NT2/D1 (cell line): ENCODE data around the gene TADA1.
A peak's percentile ranks its signal among the peaks of the same experiment; 100 is the strongest.

ENCODE experiments used
- DNase-seq: peaks from one replicate; pipeline ENCODE4 v3.0.0-alpha.2; 2011; ENCODE audit warnings: low read depth, low spot score
- H3K27me3 ChIP-seq: 2 replicates; pipeline ENCODE4 v1.6.0; 2011; ENCODE audit warnings: mild to moderate bottlenecking; ENCODE audit not compliant: insufficient read length, insufficient read depth
- H3K36me3 ChIP-seq: 2 replicates; pipeline ENCODE4 v1.6.1; 2011; ENCODE audit warnings: mild to moderate bottlenecking, low read length, mixed read lengths; ENCODE audit not compliant: insufficient read depth, insufficient read length
- H3K4me1 ChIP-seq: 2 replicates; pipeline ENCODE4 v1.5.1; 2011; ENCODE audit not compliant: insufficient read depth, insufficient read length
- H3K4me3 ChIP-seq: 2 replicates; pipeline ENCODE4 v1.5.1; 2011; ENCODE audit warnings: low read depth; ENCODE audit not compliant: insufficient read length
- H3K9ac ChIP-seq: 2 replicates; pipeline ENCODE4 v1.6.0; 2011; ENCODE audit warnings: low read depth; ENCODE audit not compliant: insufficient read length
- H3K9me3 ChIP-seq: 2 replicates; pipeline ENCODE4 v1.5.1; 2011; ENCODE audit warnings: mild to moderate bottlenecking, low read length; ENCODE audit not compliant: insufficient read depth
- SUZ12 ChIP-seq: IDR thresholded peaks from 2 replicates; pipeline ENCODE4 v1.6.1; 2011; ENCODE audit not compliant: insufficient read length, insufficient read depth; ENCODE audit errors: extremely low read depth
- YY1 ChIP-seq: IDR thresholded peaks from 2 replicates; pipeline ENCODE4 v1.6.1; 2011; ENCODE audit not compliant: insufficient read length, insufficient read depth
- ZNF274 ChIP-seq: IDR thresholded peaks from 2 replicates; pipeline ENCODE4 v1.6.1; 2011; ENCODE audit warnings: mild to moderate bottlenecking, low read depth, low read length

The TADA1 gene

GRCh38 chr1:166875302-166875733, 746 bp downstream of the TADA1 start:
- Histone ChIP-seq H3K9ac (peak overlapping the region; percentile 98), H3K36me3 (peaks cover 16% of the 10 kb centered on the region), H3K4me1 (no peaks in the 10 kb centered on the region), H3K27me3 (no peaks in the 10 kb centered on the region), H3K4me3 (peak overlapping the region; percentile 98), H3K9me3 (peaks cover 8% of the 10 kb centered on the region)
- TF ChIP-seq YY1, result no peak
- no peak for TF ChIP-seq SUZ12
- no peak for TF ChIP-seq ZNF274
- DNase-seq, result no peak

DNA sequence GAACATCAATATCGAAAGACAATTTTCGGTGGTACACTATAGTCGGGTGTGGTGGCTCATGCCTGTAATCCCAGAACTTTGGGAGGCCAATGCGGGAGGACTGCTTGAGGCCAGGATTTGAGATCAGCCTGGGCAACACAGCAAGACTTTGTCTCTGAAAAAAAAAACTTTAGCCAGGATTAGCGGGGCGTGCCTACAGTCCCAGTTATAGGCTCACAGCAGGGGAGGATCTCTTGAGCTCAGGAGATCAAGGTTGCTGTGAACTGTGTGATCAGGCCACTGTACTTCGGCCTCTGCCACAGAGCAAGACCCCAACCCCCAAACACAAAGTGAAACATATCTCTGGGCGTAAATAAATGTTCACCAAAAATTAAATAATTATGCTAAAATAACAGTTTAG, 1.6 kb downstream of the TADA1 start:
- Histone ChIP-seq H3K36me3 (peaks cover 16% of the 10 kb centered on the region), H3K9me3 (peaks cover 8% of the 10 kb centered on the region), H3K4me1 (no peaks in the 10 kb centered on the region), H3K9ac (no peak overlapping the region), H3K27me3 (no peaks in the 10 kb centered on the region), H3K4me3 (no peak overlapping the region)
- no peak for DNase-seq
- TF ChIP-seq ZNF274, result no peak
- TF ChIP-seq SUZ12, result no peak
- TF ChIP-seq YY1, result no peak

DNA sequence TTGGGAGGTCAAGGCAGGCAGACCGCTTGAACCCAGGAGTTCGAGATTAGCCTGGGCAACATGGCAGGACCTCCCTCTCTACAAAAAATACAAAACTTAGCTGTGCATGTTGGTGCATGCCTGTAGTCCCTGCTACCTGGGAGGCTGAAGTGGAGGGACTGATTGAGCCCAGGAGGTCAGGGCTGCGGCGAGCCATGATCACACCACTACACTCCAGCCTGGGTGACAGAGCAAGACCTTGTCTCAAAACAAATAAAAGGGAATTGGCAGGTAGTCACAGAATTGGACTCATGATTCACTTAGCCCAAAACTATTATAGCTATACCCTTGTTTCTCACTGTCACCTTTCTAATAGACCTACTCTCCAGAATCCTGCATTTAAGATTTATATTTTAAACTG, 5.5 kb downstream of the TADA1 start:
- TF ChIP-seq ZNF274, result no peak
- no peak for TF ChIP-seq SUZ12
- no peak for TF ChIP-seq YY1
- H3K9ac ChIP-seq, result no peak overlapping the region
- H3K4me3 ChIP-seq, result no peak overlapping the region
- H3K9me3 ChIP-seq, result no peaks in the 10 kb centered on the region
- no peak for DNase-seq
- H3K4me1 ChIP-seq, result no peaks in the 10 kb centered on the region
- peaks cover 46% of the 10 kb centered on the region for H3K36me3 ChIP-seq
- no peaks in the 10 kb centered on the region for H3K27me3 ChIP-seq

DNA sequence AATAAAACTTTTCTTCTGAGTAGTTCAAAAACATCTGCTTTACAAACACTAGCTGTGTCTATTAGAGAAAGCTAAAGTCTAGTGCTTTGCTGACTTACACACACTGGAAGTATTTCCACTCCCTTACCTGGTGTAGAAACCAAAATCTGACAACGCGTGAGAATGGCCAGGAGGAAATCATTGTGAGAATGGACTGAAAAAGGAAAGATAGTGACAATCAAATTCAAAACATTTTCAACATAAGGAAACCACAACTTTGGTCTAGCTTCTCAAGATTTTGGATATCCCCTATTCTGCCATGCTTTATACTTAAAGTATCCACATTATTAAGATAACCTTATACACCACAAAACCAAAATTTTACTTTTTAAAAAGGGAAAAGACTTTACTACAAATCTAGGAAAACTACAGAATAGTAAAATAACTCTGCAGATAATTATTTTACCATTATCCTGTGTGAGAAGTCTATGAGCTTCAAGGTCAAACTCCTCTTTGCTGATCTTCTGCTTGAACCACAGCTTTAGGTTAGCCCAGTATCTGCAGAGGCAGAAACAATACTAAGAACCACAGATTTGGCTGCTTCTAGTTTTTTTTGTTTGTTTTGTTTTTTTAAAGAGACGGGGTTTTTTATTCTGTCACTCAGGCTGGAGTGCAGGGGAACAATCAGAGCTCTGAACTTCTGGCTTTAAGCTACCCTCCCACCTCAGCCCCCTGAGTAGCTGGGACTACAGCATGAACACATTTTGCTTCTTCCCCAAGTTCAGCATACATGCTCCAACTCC, 6.6 kb downstream of the TADA1 start:
- Histone ChIP-seq H3K9me3 (no peaks in the 10 kb centered on the region), H3K36me3 (peaks cover 54% of the 10 kb centered on the region), H3K4me3 (no peak overlapping the region), H3K27me3 (no peaks in the 10 kb centered on the region), H3K9ac (no peak overlapping the region), H3K4me1 (no peaks in the 10 kb centered on the region)
- TF ChIP-seq YY1 (no peak), SUZ12 (no peak), ZNF274 (no peak)
- DNase-seq, result no peak

- Histone ChIP-seq H3K4me1 (no peaks in the 10 kb centered on the region), H3K36me3 (peaks cover 62% of the 10 kb centered on the region)
Measured at GRCh38 chr1:166868639-166869038, 7.4 kb downstream of the TADA1 start.

GRCh38 chr1:166865926-166866325, 10.1 kb downstream of the TADA1 start:
- Histone ChIP-seq H3K4me3 (no peak overlapping the region), H3K36me3 (peaks cover 72% of the 10 kb centered on the region), H3K9me3 (no peaks in the 10 kb centered on the region), H3K4me1 (no peaks in the 10 kb centered on the region), H3K27me3 (no peaks in the 10 kb centered on the region), H3K9ac (no peak overlapping the region)
- DNase-seq, result no peak
- TF ChIP-seq YY1 (no peak), SUZ12 (no peak), ZNF274 (no peak)

More at GRCh38 chr1:166868639-166869038, 7.4 kb downstream of the TADA1 start:
- DNase-seq, result no peak
- H3K4me3 ChIP-seq, result no peak overlapping the region
- H3K9me3 ChIP-seq, result no peaks in the 10 kb centered on the region
- no peaks in the 10 kb centered on the region for H3K27me3 ChIP-seq
- H3K9ac ChIP-seq, result no peak overlapping the region
- TF ChIP-seq YY1, result no peak
- TF ChIP-seq ZNF274, result no peak
- no peak for TF ChIP-seq SUZ12

- H3K9me3 ChIP-seq, result no peaks in the 10 kb centered on the region
- H3K9ac ChIP-seq, result no peak overlapping the region
- H3K36me3 ChIP-seq, result peaks cover 92% of the 10 kb centered on the region
- no peak for DNase-seq
- no peak for TF ChIP-seq YY1
- H3K27me3 ChIP-seq, result no peaks in the 10 kb centered on the region
- H3K4me1 ChIP-seq, result no peaks in the 10 kb centered on the region
- H3K4me3 ChIP-seq, result no peak overlapping the region
Measured at GRCh38 chr1:166859597-166859996, 16.5 kb downstream of the TADA1 start.

DNA sequence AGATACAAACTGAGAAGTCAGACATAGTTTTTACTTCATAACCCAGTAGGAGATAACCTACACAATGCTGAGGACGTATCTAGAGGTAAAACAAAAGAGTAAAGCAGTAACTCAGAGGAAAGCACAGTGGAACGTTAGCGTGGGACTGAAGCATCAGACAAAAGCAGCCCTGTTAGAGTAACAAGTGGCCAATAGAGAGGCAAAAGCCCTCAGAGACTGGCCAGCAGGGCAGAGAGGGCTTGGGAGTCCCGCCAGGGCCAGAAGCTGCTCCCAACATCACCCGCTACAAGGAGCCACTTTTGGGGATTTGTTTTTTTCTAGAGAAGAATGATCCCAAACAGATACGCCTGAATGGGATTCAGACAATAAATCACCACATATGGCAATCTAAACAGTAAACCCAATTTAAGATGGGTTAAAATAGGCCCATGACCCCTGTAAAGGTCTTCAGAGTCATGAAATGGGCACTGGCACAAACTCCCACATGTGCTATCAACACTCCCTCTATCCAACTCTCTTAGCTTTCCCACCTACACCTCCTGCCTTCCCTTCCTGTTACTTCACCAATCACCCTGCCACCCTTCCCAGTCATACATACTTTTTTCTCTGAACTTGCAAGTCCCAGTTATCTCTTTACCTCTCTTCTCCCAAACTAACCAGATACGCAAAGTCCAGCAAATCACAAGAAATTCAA, 17.2 kb downstream of the TADA1 start:
- TF ChIP-seq YY1, result no peak
- TF ChIP-seq SUZ12, result no peak
- no peak for TF ChIP-seq ZNF274
- DNase-seq, result no peak
- H3K4me3 ChIP-seq, result no peak overlapping the region
- no peaks in the 10 kb centered on the region for H3K9me3 ChIP-seq
- no peaks in the 10 kb centered on the region for H3K4me1 ChIP-seq
- H3K9ac ChIP-seq, result no peak overlapping the region
- peaks cover 92% of the 10 kb centered on the region for H3K36me3 ChIP-seq
- no peaks in the 10 kb centered on the region for H3K27me3 ChIP-seq
